Neural cell (in vitro differentiated cells): ENCODE measurements around the gene APBA2.

ENCODE experiments used
- EZH2 ChIP-seq: fragments of 200-600, 300-800 bp; shearing (Covaris generic), sonication (generic); IDR thresholded peaks from 2 replicates; pipeline ENCODE4 v1.6.1; 2014; ENCODE audit warnings: antibody characterized with exemption, low read length, borderline replicate concordance, mild to moderate bottlenecking; ENCODE audit not compliant: insufficient read depth, poor library complexity, severe bottlenecking
- POLR2AphosphoS5 ChIP-seq: IDR thresholded peaks from 2 replicates; pipeline ENCODE4 v1.6.1; 2012
- RAD21 ChIP-seq: fragments of 450-650 bp; conservative IDR thresholded peaks from 2 replicates; pipeline ENCODE4 v1.6.1; 2014; ENCODE audit warnings: antibody characterized with exemption, mild to moderate bottlenecking, moderate library complexity
- TF ChIP-seq, protein P1 (sequence below): fragments of 450-650 bp; IDR thresholded peaks from 2 replicates; pipeline ENCODE4 v1.5.1; 2014; ENCODE audit warnings: antibody characterized with exemption, mild to moderate bottlenecking, moderate library complexity; ENCODE audit not compliant: poor library complexity, severe bottlenecking

DNA sequence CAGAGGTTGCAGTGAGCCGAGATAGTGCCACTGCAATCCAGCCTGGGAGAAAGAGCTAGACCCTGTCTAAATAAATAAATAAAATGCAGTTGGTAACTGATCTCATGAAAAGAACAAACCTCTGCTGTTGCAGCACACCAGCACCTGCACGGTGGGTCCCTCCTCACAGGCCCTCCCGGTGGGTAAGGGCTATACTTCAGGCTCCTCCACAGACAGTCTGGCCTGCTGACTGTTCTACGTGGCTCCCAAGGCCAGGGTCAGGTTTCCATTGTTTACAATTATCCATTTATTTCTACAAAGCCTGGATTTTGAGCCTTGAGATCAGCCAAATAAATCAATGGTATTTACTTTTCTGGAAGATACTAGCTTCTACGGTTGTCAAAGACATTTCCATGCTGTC is 5.1 kb upstream of the APBA2 start:
- TF ChIP-seq EZH2 (no peak), RAD21 (no peak), POLR2AphosphoS5 (no peak)
- TF ChIP-seq, protein P1, sequence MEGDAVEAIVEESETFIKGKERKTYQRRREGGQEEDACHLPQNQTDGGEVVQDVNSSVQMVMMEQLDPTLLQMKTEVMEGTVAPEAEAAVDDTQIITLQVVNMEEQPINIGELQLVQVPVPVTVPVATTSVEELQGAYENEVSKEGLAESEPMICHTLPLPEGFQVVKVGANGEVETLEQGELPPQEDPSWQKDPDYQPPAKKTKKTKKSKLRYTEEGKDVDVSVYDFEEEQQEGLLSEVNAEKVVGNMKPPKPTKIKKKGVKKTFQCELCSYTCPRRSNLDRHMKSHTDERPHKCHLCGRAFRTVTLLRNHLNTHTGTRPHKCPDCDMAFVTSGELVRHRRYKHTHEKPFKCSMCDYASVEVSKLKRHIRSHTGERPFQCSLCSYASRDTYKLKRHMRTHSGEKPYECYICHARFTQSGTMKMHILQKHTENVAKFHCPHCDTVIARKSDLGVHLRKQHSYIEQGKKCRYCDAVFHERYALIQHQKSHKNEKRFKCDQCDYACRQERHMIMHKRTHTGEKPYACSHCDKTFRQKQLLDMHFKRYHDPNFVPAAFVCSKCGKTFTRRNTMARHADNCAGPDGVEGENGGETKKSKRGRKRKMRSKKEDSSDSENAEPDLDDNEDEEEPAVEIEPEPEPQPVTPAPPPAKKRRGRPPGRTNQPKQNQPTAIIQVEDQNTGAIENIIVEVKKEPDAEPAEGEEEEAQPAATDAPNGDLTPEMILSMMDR, result no peak
